Stimulated activated CD4-positive, alpha-beta T cell treated with anti-CD3 and anti-CD28 coated beads, Interleukin-1b, Interleukin-23, amount 100 ng/mL, for 48 hours (primary cell): ENCODE results near the gene FOXO3.

Experiments used
- DNase-seq: peaks from one replicate; pipeline ENCODE4 v3.0.0-alpha.2; 2020

FOXO3 gene

DNA sequence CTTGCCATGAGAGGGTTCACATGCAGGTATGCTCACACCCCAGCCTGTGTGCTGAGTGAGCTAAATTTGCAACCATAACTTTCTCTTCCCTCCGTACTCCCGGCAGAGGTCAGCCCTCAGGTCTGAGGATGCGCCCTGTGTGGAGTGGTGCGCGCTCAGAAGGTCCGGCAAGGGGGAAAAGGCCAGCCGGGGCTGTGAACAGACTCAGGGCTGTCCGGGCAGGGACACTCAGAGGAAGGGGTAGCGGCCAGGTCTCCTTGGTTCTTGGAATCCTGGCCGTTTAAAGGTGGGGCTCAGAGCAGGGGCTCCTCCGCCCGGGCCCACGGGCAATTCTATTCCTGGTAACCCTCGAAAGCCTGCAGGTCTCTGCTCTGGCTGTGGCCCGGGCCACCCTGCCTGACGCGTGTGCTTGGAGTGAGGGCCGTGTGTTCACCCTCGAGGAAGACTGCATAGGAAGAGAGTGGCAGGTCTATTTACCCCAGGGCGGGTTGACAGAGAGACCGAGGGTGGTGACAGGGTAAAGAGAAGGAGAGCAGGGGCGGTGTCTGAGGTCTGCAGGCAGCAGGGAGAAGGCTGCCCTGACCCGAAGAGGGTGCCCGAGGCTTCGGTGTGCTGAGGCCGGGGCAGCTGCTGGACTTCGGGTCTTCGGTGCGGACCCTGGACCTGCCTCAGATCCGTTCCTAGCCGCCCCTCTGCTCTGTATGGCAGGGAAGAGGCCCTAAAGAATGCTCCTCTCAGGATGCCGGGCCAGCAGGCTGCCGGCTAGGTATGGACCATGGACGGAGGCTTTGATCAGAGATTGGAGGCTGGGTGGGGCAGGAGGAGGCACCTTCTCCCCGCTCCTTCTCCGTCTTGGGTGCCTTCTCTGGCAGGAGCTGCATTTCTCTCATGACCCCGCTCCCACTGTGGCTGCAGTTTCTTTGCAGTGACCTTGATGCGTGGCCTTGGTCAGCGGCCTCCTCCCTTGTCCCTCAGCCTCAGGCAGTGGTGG lies 156.4 kb downstream of the FOXO3 start:
- no peak for DNase-seq

DNA sequence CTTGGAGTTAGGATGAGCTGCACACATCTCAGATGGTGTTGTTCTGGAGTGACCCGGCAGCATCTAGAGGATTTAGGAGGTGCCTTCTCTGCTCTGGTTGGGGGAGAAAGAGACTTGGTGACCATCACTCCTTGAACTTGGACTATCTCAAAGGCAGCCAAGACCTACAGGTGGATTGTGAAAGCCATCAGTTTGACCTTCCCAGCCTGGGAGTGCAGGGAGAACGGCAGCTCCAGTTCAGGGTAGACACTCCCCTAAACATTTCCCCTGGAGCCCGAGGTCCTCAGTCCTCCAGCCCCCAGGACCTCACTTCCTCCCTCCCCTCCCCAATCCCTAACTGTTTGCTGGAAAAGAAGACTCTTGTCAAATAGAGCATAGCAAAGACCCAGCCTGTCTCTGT lies 158.8 kb downstream of the FOXO3 start:
- no peak for DNase-seq

DNA sequence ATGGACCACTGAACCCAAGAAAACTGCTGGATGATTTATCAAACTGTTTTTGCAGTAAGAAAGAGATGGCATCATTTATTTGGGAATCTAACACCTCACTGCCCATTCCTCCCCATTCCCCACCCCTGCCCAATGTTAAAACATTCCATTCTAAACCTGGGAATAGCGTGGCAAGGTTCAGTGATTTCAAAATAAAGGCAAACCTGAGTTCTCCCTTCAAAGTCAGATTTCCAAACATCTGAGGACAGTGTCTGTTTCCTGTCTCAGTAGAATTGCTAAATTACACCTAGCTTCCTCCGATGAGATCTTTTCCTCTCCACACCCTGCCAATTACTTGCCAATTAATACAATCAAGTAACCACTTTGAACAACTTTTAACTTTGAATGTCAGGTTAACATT lies 160.1 kb downstream of the FOXO3 start:
- no peak for DNase-seq

DNA sequence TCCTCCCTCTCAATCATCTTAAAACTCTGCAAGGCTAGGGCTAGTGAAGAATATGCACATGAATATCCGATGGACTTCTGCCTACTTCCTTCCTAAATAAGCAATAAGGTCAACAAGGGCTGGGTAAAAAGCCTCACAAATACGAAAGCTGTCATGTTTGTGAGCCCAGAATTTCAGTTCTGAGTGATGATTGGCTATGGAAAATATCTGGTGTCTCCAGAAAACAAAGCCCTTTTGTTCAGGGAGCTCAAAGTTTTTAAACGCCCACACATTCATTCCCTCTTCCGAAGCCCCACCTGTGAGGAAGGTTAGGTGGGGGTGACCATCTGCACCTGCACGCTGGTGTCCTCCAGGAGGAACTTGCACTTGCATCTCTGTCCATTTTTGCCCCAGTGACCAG lies 160.6 kb downstream of the FOXO3 start:
- no peak for DNase-seq

DNA sequence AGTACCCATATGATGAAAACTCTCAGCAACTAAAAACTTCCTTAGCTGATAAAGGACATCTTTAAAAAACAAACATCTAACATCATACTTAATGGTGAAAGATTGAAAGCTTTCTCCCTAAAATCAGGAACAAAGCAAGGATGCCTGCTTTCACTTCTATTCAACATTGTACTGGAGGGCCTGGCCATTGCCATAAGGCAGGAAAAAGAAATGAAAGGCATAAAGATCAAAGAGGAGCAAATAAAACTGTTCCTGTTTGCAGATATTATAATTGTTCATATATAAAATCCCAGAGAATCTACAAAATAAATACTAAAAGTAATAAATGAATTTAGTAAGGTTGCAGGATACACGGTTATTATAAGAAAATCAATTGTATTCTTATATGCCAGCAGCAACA lies 162.9 kb downstream of the FOXO3 start:
- DNase-seq: no peak

DNA sequence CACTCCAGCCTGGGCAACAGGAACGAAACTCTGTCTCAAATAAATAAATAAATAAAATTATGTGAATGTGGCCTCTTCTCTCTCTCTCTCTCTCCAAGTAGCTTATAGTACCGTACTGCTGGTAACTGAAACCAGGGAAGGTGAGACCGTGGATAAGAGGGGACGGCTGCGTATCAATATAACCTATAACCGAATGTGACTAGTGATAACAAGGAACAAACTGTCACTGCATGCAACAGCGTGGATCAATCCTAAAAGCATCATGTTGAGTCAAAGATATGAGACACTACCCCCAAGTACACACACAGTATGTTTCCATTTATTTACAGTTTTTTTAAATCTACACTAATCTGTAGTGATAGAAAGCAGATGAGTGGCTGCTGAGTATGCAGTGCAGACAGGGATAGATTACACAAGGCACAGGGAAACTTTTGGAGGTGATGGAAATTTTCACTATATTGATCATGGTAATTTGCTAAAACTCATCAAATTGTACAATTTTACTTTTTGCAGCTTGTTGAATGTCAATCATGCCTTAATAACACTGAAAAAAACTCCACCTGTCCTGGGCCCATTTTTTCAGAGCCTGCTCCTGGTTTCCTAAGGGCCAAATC lies 166.1 kb downstream of the FOXO3 start:
- no peak for DNase-seq

DNA sequence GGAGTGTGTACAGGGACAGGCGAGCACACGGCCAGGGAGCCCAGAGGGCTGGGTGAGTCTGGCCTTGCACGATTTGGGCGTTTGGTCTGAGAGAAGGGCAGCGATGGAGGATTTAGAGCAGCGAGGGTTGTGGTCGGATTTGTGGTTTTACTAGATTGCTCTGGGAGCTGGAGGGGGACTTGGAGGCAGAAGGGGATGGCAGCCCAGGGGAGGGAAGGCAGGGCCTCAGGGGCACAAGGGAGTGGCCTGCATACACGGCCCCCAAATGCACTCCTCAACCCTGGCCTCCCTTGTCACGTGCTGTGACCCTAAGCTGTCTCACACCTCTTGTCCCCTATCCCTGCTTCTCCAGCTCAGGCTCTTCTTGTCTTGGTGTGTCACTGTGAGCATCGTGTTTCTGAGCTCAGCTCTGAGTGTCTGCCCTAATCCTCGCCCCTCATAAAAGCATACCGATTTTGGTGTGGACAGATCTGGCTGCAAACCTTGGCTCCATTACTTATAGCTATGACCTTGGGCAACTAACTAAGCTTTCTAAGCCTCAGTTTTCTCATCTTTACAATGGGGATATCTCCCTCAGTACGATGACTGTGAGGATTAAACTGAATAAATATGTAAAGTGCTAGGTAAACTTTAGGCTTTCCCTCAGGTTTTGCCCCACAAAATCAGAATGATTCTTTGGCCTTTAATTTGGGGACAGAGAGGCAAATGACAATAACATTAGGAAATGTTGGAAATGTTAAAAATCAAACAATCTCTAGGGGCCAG lies 167.4 kb downstream of the FOXO3 start:
- no peak for DNase-seq

DNA sequence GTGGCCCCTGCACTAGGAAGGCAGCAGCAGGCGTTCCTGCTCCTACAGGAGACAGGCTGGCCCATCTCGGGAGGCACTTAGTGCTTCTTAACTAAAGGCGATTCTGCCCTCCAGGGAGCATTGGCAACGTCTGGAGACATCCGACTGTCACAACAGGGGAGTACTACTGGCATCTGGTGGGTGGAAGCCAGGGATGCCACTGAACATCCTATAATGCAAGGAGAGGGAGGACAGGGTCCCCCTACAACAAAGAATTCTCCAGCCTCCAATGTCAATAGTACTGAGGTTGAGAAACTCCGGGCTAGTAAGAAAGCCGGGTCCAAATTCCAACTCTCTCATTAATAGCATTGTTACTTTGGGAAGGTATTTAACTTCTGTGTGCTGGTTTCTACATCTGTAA lies 168.1 kb downstream of the FOXO3 start:
- DNase-seq: no peak

DNA sequence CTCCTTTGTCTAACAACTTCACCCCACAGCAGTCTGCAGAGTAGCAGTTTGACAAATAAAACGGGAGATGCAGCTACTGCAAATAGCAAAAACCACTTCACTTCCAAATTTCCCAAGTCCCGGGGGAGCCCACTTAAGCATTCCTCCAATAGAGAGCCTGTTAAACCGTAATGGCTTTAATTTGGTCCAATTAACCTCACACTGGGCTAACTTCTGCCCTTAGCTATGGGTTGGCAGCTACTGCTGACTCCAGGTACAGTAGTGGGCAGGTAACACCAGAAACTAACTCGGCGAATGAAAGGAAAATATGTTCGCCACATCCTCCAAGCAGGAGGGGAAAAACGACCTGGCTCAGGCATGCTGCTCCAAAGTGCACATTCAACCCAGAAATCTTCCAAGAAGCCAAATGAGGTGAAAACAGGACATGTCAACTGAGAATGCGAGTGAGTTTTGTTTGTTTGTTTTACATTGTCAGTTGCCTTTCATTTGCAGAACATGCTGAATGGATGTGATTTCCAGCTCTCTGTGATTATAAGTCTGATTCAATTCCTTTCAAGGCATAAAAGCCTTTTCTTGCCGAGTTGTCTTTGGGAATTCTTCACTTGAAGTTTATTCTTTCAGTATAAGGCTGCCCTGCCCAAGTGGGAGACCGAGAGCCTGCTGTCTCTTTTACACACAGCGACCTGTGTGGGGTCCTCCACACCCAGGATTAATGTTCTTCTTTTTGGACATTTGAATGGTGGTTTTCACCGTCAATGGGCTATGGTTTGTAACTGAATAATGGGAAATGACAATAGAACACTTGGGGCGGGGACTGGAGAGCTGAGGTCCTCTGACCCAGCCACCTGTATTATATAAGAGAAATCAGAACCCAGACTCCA lies 170.2 kb downstream of the FOXO3 start:
- DNase-seq: no peak

DNA sequence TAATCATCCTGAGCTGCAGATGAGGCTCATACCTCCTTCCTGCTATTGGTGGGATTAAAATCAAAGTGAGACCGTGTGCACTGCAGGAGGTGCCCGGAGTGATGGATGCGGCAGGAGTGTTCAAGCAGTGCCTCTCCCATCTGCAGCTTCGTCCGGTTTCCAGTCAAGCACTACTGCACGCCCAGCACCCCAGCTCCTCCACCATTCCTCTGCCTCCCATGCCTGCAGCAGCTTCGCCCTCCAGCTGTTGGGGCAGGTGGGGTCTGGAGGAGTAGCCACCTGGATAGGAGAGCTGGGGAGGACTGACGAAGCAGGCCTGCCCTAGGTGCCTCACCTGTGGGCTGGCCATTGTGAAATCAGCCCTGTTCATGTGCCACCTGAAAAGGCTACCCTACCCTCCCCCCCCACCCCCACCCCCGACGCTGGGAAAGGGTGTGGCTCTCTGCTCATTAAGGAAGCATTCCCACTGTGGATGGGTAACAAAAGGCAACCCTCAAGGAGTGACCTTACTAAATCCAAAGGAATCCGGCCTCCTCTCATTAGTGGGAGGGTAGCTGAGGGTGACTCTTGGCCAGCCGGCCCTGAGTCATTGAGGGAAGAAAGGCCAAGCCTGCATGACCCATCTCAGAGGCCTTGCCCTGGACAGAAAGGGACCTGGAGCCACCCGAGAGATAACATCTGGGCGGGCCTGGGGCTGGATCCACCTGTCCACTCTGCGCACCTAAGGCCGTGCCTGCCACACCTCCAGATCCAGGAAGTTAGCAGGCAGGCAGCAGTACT lies 171.6 kb downstream of the FOXO3 start:
- DNase-seq: no peak

DNA sequence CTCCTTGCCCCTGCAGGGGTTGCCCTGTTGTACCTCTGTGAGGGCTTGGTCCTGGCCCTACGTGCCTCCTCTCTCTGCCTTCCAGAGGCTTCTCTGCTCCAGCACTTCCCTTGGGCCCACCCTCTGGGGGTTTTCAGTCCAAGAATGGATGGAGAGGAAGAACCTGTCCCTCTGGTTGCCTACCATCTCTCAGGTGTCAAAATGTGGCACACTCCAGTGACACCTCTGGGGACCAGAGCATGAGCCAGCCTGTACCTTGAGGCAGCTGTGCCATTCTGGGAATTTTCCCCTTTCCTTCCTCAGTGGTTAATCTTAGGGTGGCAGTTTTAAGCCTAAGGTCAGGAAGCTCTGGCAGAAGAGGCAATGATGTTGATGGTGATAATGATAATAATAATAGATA lies 172.3 kb downstream of the FOXO3 start:
- no peak for DNase-seq

DNA sequence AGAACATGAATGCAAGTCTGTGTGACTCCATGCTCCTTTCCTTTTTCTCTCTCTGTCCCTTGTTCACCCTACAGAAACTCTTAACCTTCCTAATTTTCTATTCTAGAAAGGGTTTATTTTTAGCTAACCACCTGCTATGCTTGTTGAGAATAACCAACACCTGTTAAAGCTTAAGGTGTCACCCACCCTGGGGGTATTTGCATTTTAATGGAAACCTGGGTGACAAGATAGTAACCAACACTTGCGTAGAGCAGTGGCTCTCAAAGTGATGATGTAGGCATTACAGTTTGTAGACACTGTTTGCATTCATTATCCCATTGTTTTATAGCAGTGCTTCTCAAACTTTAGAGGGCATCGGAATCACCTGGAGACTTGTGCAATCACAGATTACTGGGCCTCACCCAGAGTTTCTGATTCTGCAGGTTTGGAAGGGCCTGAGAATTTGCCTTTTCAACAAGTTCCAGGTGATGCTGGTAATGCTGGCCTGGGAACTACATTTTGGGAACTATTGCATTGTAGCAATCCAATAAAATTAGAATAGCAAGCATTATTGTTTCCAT lies 173.1 kb downstream of the FOXO3 start:
- no peak for DNase-seq
